ENCODE data around the gene NMT2. TPM values are rescaled to one million over a fixed set of nuclear protein-coding genes. Genes with fewer than 3 reads are reported as not detected.

The NMT2 gene
- total and polyA plus RNA-seq, 8 donors: 5.5 to 107 (median 9.2) TPM

DNA sequence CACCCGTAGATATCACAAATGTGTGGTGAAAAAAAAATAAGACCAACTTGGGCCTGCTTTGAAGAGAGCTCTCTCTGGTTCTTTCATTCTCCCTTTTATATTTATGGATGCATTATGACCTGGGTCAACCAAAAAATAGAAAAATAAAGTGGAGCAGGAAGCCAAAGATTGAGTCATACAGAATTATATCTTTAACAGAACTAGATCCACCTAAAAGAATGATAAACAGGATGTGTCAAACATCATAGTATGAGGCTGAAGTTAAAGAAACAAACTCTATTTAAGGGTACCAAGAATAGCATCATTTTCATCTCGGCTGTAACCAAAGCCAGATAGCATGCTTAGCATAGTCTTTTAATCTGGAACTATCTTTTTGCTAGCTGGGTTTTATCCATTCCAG lies 28.8 kb upstream of the NMT2 start:
- no peak for TF ChIP-seq EP300 (IDR thresholded peaks at IDR 0.05)
- no peak for TF ChIP-seq POLR2AphosphoS5 (IDR thresholded peaks at IDR 0.05)
- TF ChIP-seq, protein P1, sequence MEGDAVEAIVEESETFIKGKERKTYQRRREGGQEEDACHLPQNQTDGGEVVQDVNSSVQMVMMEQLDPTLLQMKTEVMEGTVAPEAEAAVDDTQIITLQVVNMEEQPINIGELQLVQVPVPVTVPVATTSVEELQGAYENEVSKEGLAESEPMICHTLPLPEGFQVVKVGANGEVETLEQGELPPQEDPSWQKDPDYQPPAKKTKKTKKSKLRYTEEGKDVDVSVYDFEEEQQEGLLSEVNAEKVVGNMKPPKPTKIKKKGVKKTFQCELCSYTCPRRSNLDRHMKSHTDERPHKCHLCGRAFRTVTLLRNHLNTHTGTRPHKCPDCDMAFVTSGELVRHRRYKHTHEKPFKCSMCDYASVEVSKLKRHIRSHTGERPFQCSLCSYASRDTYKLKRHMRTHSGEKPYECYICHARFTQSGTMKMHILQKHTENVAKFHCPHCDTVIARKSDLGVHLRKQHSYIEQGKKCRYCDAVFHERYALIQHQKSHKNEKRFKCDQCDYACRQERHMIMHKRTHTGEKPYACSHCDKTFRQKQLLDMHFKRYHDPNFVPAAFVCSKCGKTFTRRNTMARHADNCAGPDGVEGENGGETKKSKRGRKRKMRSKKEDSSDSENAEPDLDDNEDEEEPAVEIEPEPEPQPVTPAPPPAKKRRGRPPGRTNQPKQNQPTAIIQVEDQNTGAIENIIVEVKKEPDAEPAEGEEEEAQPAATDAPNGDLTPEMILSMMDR (IDR thresholded peaks at IDR 0.05): no peak
- TF ChIP-seq POLR2A (IDR thresholded peaks at IDR 0.05): no peak
- DNase-seq: no peak
- Histone ChIP-seq H3K4me3 (no peak overlapping the region), H3K4me1 (peaks cover 0 to 10% (median 0%) of the 10 kb centered on the region in 4 donors), H3K27ac (no peak overlapping the region), H3K27me3 (no peaks in the 10 kb centered on the region), H3K9me3 (no peaks in the 10 kb centered on the region), H3K36me3 (no peaks in the 10 kb centered on the region)
- WGBS, 5 donors: 57 to 75% (median 71%) methylated on average over 2 of the region's 2 CpGs
- intact Hi-C loops (cut with DNase I; ENCODE audit: low total_unique reads): no loop called here

DNA sequence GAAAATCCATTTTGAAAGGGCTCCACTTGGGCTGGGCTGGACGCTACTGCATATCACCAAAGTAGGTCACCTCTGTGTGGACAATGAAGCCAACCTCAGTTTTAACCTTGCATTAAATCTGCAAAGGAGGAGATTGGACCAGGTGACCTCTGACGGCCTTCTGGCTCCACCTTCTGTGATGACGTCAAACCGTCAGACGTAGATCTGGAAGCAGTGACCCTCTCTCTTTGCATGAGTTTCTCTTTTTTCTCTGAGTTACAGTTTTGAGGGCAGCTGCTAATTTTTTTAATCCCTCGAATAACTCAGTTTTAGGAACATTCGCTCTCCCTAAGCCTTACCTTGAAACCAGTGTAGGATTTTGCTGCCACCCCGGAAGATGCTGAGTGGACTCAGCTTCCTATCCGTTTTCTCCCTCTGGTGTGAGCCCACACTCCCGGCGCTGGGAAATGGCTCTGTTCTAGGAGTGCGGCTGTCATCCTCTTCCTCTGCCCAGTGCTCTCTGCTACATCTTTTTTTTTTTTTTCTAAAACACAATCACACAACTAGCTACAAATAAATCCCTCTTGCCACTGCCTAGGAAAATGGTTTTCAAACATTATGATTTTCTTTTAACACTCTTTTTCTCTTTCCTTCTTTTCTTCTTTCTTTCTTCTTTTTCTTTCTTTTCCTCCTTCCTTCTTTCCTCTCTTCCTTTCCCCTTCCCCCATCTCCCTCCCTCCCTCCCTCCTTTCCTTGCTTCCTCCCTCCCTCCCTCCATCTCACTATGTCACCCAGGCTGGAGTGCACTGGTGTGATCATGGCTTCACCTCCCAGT lies 27.7 kb upstream of the NMT2 start:
- 67 to 78% (median 72%) methylated on average over 12 of the region's 12 CpGs for whole genome bisulfite sequencing, 5 donors
- Histone ChIP-seq H3K27me3 (no peaks in the 10 kb centered on the region), H3K4me3 (no peak overlapping the region), H3K36me3 (no peaks in the 10 kb centered on the region), H3K9me3 (no peaks in the 10 kb centered on the region), H3K4me1 (peaks cover 0 to under 1% (median 0%) of the 10 kb centered on the region in 4 donors), H3K27ac (no peak overlapping the region)
- no peak for TF ChIP-seq POLR2A (IDR thresholded peaks at IDR 0.05)
- TF ChIP-seq EP300 (IDR thresholded peaks at IDR 0.05): no peak
- TF ChIP-seq, protein P1 (IDR thresholded peaks at IDR 0.05): no peak
- TF ChIP-seq POLR2AphosphoS5 (IDR thresholded peaks at IDR 0.05): no peak
- DNase-seq: peak in 1 of 2 donors; percentile 62
- intact Hi-C loops (cut with DNase I; ENCODE audit: low total_unique reads): no loop called here

GRCh38 chr10:15189133-15189885 lies 20.8 kb upstream of the NMT2 start:
- Histone ChIP-seq H3K4me1 (no peaks in the 10 kb centered on the region), H3K27me3 (peaks cover 0 to 5% (median 0%) of the 10 kb centered on the region in 3 donors), H3K4me3 (no peak overlapping the region), H3K27ac (no peak overlapping the region), H3K36me3 (no peaks in the 10 kb centered on the region), H3K9me3 (no peaks in the 10 kb centered on the region)
- TF ChIP-seq, protein P1 (IDR thresholded peaks at IDR 0.05): no peak
- intact Hi-C loops (cut with DNase I; ENCODE audit: low total_unique reads): no loop called here
- DNase-seq: no peak
- WGBS, 5 donors: 77 to 92% (median 86%) methylated on average over 11 of the region's 11 CpGs

DNA sequence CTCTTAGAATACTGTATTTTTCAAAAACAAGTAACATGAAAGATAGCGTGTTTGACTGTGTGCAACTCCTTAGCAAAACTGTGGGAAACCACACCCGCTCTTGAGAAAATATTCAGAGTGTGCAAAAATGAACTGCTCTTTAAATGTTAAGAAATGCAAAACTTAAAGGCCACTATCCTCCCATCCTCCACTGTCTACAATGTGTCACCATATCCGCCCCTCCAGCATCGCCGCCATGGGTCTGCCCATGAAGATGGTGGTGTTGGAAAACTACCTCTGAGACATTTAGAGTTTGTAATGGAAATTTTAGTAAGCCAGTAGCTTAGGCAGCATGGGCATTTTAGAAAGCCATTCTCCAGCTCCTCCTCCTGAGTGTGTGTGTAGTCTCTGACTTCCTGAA lies 20.1 kb upstream of the NMT2 start:
- DNase-seq: no peak
- H3K9me3 ChIP-seq: no peaks in the 10 kb centered on the region
- 71 to 87% (median 76%) methylated on average over 5 of the region's 5 CpGs for WGBS, 5 donors

More for the DNA sequence above, 20.1 kb upstream of the NMT2 start:
- TF ChIP-seq EP300 (IDR thresholded peaks at IDR 0.05) (no peak), POLR2AphosphoS5 (IDR thresholded peaks at IDR 0.05) (no peak), POLR2A (IDR thresholded peaks at IDR 0.05) (no peak)
- TF ChIP-seq, protein P1 (IDR thresholded peaks at IDR 0.05): no peak
- intact Hi-C loops (cut with DNase I; ENCODE audit: low total_unique reads): no loop called here
- peaks cover 0 to 5% (median 0%) of the 10 kb centered on the region in 3 donors for H3K27me3 ChIP-seq
- H3K27ac ChIP-seq: no peak overlapping the region
- no peaks in the 10 kb centered on the region for H3K36me3 ChIP-seq
- no peaks in the 10 kb centered on the region for H3K4me1 ChIP-seq
- H3K4me3 ChIP-seq: no peak overlapping the region
